GM15510 (cell line): ENCODE measurements around the gene KLF2.

Source experiments
- POLR2A ChIP-seq: IDR thresholded peaks from 3 replicates; pipeline ENCODE4 v1.6.1; 2011; ENCODE audit warnings: borderline replicate concordance; ENCODE audit not compliant: insufficient read length; ENCODE audit errors: extremely low read depth

Gene KLF2

GRCh38 chr19:16372065-16372915 is 47.7 kb downstream of the KLF2 start:
- no peak for TF ChIP-seq POLR2A

DNA sequence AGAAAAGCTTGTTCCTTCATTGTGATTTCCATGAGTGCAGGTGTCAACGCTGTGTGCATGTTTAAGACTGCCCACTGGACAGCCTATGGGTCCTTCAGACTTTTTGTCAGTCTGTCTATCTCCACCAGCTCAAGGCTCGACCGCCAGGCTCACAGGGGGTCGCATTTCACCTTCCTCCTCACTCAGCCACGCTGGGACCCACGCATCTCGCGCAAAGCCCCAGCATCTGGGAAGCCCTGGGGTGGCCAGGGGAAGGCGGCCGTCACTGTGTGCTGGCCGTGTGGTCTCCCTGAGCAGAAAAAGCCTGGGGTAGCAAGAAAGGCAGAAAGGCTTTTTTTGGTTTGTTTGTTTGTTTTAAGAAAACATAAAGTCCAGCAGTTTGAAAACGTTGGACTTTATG is 48.5 kb downstream of the KLF2 start:
- TF ChIP-seq POLR2A, result no peak

DNA sequence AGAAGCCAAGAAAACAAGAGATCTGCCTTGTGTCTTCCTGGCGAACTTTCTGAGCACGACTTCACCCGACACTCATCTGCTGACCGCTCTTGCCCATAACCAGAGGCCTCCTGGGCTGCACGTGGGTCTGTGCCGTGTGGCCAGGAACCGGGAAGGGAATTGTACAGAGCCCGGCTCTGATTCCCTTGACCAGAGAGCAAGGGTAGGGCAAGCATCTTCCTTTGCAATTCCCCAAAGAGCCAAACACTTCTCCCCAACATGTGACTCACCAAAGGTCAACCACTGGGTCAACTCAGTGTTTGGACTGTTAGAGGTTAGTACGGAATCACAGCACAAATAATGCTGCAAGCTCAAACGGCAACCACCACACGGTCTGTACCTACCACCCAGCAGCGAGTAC is 48.9 kb downstream of the KLF2 start:
- no peak for TF ChIP-seq POLR2A

DNA sequence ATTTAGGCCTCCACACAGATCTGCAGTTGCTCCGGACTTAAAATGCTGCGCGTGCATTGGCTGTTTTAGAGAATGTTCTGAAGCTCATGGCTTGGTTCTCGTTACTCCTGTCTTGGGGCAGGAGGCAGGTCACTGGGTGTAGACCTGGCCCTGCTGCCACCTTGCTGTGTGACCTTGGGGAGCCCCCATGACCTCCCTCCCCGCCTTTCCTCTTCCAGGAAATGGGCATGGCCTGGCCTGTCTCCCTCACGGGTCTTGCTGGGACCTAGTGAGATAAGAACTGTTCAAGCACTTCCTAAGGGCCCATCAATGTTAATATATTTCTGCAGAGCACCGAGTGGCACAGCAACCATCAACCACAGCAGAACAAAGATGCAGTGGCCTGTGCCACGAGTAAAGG is 49.4 kb downstream of the KLF2 start:
- no peak for TF ChIP-seq POLR2A

GRCh38 chr19:16374436-16374835 is 49.8 kb downstream of the KLF2 start:
- TF ChIP-seq POLR2A, result no peak

- no peak for TF ChIP-seq POLR2A
Measured at GRCh38 chr19:16375157-16375935, 50.7 kb downstream of the KLF2 start.

GRCh38 chr19:16375936-16376185 is 51.2 kb downstream of the KLF2 start:
- no peak for TF ChIP-seq POLR2A

- no peak for TF ChIP-seq POLR2A
Measured at GRCh38 chr19:16376241-16376640, 51.6 kb downstream of the KLF2 start.

- no peak for TF ChIP-seq POLR2A
Measured at GRCh38 chr19:16376649-16377048, 52.0 kb downstream of the KLF2 start.

GRCh38 chr19:16377521-16377920 is 52.9 kb downstream of the KLF2 start:
- TF ChIP-seq POLR2A, result no peak
